ENCODE data around the gene CDH4.
"Not testable (repeated sequence)": the region's sequence is repeated elsewhere in the genome, so short reads cannot be mapped to it uniquely, and the experiment has no call there.

The CDH4 gene

DNA sequence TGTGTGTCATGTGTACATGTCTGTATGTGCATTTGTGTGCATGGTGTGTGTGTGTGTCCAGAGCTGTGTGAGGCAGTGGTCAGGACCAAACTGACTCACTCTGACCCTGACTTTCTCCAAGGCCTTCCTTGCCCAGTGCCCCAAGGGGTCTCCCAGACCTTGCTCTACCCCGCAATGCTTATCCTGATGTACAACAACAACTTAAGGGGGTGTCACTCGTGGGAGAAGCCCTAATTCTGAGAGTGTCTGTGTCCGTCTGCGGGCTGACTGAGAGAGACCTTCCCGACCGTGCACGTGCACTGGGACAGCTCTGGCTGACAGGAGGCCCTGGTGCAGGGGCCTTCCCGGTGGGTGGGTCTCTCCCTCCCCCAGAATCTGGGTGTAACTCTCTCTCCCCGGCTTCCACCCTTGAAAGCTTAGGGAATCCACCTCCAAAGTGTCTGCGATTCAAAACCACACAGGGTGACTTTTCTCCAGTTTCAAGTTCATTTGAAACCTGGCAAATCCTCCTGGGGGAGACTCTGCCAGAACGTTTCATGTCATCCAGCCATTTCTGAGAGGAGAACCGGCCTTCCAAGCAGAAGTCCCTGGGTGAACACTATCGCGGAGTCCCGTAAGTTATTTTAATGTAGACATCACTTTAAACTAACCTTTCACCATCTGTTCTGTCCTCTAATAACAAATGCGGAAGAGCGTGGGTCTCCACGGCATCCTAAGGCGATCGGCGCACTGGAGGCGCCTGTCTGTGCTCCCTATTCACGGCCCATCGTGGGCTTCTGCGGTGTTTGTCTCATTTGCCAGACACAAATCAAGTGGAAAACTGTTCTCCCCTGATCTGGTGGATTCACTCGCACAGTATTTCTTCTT lies 588.1 kb downstream of the CDH4 start:
- no peak for DNase-seq

GRCh38 chr20:61840779-61841455 lies 588.9 kb downstream of the CDH4 start:
- DNase-seq = no peak

- DNase-seq = no peak
These were observed 589.5 kb downstream of the CDH4 start for GRCh38 chr20:61841551-61841950.

DNA sequence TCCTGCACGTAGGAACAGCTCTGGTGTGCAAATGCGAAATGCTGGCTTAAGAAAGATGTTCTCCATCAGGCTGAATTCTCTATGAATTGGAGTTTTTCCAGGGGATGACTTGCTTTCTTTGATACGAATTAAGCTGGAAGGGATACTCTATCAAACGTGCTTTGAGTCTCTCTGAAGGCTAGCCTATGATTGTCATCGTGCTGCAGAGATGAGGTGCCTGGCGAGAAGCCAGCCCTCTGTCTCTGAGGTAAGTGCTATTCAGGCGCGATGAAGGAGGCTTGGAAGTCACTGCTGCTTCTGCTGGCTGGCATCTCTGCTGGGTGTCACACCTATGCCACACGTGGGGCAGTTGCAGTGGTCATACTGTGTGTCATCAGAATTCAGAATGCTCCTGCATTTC lies 589.9 kb downstream of the CDH4 start:
- DNase-seq = no peak

DNA sequence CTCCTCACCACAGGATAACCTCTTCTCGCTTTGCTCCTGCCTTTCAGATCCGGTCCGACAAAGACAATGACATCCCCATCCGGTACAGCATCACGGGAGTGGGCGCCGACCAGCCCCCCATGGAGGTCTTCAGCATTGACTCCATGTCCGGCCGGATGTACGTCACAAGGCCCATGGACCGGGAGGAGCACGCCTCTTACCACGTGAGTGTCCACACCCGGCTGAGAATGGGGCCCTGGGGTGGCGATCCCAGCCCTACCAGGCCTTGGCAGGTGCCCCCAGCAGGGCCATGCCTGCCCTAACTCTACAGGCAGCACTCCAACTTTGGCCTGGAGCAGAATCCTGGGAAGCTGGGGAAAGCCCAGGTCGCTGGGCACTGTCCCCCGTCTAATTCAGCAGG lies 592.6 kb downstream of the CDH4 start:
- no peak for DNase-seq

- DNase-seq = no peak
These were observed 593.2 kb downstream of the CDH4 start for GRCh38 chr20:61845233-61845671.

DNA sequence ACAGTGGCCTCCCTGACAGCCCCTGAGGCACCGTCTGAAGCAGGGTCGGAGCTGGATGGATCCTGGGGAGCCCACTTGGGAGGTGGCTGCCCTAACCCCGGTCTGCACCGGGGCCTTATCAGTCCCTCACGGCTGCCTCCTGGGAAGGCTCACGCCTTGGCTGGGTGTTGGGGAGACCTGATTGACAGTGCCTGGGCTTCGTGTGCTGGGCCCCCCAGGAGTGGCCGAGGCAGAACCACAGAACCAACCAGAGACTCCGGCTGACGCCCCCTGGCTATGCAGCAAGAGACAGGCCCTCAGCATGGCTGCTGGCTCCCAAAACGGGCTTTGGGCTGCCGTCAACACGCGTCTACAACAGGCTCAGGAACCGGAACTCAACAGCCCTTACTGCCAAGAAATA lies 594.0 kb downstream of the CDH4 start:
- no peak for DNase-seq

DNA sequence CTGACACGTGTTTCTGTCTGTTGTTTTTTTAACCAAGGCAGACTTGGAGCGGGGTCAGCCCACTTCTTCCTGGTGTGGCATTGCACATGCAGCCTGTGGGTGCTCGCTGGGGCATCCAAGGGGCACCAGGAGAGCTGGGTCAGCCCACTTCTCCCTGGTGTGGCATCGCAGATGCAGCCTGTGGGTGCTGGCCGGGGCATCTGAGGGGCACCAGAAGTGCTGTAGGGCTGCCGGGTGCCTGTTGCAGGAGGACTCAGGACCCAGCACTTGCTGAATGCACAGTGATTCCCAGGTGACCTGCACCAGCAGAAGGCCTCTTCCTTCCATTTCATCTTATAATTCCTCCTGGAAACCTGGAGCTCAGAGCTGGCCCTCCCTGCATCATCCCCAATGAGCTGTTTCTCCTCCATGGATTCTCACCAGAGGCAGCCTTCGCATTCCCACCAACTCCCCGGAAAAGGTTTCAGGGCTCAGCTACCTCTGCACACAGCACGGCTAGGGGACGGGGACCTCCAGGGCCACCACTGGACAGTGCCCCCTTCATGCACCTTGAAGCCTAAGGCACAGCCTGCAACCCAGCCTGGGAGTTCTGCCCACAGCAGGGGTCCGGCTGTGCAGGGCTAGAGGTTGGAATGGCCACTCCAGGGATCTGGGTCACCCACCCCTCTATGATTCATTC lies 594.8 kb downstream of the CDH4 start:
- DNase-seq = no peak

DNA sequence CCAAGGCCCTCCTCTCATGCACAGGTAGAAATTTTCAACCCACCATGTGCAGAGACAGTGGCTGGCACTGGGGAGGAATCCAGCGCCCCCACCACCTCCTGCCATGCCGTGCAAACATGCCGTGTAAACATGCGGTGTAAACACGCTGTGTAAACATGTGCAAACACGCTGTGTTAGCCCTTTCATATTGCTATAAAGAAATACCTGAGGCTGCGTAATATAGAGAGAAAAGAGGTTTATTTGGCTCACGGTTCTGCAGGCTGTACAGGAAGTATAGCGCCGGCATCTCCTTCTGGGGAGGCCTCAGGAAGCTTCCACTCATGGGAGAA lies 595.3 kb downstream of the CDH4 start:
- no peak for DNase-seq

- DNase-seq = no peak
These were observed 595.9 kb downstream of the CDH4 start for GRCh38 chr20:61847986-61848385.

- no peak for DNase-seq
These were observed 596.8 kb downstream of the CDH4 start for GRCh38 chr20:61848851-61849250.

DNA sequence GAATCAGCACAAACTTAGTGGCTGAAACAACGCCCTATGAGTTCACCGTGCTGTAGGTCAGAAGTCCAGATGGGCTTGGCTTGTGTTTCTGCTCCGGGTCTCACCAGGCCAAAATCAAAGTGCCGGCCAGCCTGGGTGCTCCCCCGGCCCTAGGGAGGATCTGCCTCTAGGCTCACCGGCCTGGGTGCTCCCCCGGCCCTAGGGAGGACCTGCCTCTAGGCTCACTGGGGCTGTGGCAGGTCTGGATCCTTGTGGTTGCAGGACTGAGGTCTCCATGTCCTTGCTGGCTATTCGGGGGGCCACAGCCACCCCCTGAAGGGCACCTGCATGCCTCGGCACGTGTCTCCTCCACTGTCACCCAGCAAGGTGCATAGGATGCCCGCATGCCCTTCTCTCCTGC lies 597.3 kb downstream of the CDH4 start:
- DNase-seq = no peak

- no peak for DNase-seq
These were observed 597.8 kb downstream of the CDH4 start for GRCh38 chr20:61849822-61850221.

DNA sequence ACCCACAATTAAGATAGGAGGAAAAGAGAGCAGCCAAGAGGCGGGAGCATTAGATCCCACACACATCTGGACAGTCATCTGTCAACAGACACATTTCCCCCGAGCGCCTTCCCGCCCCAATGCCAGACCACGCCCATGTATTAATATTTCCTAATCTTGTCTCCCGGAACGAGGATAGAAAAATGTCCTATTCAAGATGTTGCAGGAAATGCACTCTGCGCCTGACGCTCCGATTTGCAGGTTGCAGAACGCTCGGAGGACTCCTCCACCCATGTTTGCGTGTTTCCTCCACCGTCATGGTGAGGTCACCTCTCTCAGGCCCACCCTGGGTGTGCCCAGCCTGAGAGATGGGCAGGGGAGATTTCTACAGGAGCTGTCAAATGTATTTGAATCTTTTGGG lies 598.4 kb downstream of the CDH4 start:
- no peak for DNase-seq

DNA sequence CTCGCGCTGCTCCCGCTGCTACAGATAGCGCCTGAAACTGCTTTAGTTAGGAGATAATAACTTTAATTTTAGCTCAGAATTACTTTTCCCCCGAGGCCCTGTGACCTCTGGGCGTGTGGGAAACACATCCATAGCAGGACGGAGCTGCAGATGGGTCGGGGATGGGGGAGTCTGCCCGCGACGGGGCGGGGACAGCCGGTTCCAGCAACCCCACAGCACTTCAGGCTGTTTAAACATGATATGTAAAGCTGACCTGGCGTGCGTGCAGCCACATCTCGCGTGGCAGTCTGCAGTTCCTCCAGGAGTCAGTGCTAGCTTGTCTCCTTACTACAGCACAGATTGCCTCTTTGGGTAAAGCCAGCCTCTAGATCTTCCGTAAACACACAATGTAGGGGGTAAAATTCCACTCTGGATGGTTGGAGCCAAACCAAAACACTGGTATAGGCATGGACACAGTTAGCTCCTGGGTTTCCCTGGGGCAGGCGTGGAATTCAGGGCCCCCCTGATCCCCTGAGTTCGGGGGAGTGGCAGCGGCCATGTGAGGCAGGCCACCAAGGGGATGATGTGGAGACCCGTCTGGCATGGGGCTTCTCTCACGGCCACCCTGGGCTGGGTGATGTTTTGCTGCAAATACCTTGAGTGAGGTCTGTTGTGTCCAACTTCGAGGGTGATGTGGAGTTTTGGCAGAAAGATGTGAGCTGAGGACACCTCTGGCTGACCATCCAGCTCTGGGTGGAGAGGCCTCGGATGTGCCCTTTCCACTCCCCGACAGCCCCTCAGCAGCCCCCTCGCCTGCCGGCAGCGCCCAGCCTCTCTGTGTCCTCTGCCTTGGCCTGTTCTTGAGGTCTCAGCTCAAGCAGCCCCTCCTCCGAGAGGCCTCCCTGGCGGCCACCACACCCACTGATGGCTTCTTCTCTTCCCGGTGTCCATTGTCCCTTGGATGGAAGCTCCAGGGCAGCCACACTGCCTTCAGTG lies 599.2 kb downstream of the CDH4 start:
- DNase-seq = no peak

DNA sequence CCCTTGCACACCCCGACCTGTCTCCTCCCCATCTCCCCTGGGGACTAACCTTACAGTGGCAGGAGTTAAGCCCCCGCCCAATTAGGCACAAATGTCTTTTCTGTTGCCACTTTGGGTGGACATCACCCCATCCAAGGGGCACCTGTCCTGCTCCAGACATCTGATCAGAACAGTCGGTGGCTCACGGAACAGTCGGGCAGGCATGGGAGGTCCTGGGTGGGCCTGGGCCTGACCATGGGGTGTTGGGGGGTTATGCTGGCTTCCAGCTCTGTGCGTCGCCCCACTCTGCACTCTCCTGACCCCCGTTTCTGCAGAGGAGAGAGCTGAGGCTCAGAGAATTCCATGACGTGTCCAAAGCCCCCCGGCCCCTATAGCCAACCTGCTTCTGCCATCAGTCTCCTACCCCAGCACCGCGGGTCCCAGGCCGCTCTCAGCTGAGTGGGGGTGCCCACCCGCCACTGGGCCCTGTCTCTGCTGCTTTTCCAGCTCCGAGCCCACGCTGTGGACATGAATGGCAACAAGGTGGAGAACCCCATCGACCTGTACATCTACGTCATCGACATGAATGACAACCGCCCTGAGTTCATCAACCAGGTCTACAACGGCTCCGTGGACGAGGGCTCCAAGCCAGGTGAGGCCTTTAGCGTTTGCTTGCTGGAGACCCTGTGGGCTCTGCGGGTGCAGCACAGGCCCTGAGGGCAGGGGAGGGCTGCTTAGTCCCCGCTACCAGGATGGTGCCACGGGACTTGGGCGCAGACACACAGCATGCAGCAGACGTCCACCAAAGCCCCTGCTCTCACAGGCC lies 600.4 kb downstream of the CDH4 start:
- DNase-seq = no peak

GRCh38 chr20:61853073-61854005 lies 601.3 kb downstream of the CDH4 start:
- no peak for DNase-seq

DNA sequence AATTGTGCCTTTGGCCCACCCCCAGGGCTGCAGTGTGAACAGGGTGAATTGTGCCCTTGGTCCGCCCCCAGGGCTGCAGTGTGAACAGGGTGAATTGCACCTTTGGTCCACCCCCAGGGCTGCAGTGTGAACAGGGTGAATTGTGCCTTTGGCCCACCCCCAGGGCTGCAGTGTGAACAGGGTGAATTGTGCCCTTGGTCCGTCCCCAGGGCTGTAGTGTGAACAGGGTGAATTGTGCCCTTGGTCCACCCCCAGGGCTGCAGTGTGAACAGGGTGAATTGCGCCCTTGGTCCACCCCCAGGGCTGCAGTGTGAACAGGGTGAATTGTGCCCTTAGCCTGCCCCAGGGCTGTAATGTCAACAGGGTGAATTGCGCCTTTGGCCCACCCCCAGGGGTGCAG lies 602.5 kb downstream of the CDH4 start:
- DNase-seq = not testable (repeated sequence)

DNA sequence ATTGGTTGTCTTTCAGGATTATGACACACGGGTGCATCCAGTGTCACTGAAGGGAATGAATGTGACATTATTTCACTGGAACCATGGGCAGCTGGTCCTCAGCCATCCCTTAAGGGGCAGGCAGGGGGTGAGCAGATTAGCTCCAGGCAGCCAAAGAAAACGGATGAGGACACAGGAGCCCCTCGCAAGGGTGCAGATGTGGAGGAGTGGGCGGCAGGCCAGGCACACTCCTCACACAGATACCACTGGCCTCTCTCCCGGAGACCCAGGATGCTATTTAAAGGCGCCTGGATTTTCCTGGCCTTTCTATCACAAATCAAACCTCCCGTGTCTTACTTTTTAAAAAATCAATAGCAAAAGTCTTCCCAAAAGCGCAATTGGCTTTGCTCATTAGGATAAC lies 603.2 kb downstream of the CDH4 start:
- no peak for DNase-seq

GRCh38 chr20:61856626-61857413 lies 604.8 kb downstream of the CDH4 start:
- no peak for DNase-seq

Measured in CD4-positive, alpha-beta T cell treated with Interleukin-17A for 1 hour (primary cell).